HAP-1 (cell line): ENCODE measurements around the gene ANKS3.
A peak's percentile ranks its signal among the peaks of the same experiment; 100 is the strongest.
"Not testable (repeated sequence)": the region's sequence is repeated elsewhere in the genome, so short reads cannot be mapped to it uniquely, and the experiment has no call there.

Experiments used
- DNase-seq, 2 experiments: peaks; one replicate each; pipeline ENCODE4 v3.0.0-alpha.2; 2016 to 2020; ENCODE audit warnings: low spot score in 2 of 2
- H3K27me3 ChIP-seq: fragments of 250-450 bp; sonication (Bioruptor Pico); 2 replicates; pipeline ENCODE4 v1.5.1; 2020; ENCODE audit warnings: low read depth, mild to moderate bottlenecking, moderate library complexity
- H3K36me3 ChIP-seq: fragments of 250-450 bp; sonication (Bioruptor Pico); replicated peaks from 2 replicates; pipeline ENCODE4 v1.5.1; 2020; ENCODE audit warnings: mild to moderate bottlenecking
- H3K4me1 ChIP-seq: fragments of 250-450 bp; sonication (Bioruptor Pico); 2 replicates; pipeline ENCODE4 v1.5.1; 2020; ENCODE audit warnings: mild to moderate bottlenecking
- H3K4me3 ChIP-seq: fragments of 250-450 bp; sonication (Bioruptor Pico); 2 replicates; pipeline ENCODE4 v1.5.1; 2020; ENCODE audit warnings: mild to moderate bottlenecking, moderate library complexity
- H3K9me3 ChIP-seq: fragments of 250-450 bp; sonication (Bioruptor Pico); 2 replicates; pipeline ENCODE4 v1.5.1; 2020; ENCODE audit warnings: mild to moderate bottlenecking, moderate library complexity
- in situ Hi-C: fragments of 300-500 bp; cut with MboI; formaldehyde crosslinking; loops from 3 replicates; pipeline ENCODE4 v1.14.3; 2020; ENCODE audit warnings: low sequenced_read_pairs, inconsistent platforms, mixed read lengths

The ANKS3 gene

GRCh38 chr16:4660454-4661007, 73.5 kb downstream of the ANKS3 start:
- Histone ChIP-seq H3K9me3 (no peaks in the 10 kb centered on the region), H3K27me3 (no peaks in the 10 kb centered on the region), H3K36me3 (peaks cover 14% of the 10 kb centered on the region), H3K4me3 (no peak overlapping the region), H3K4me1 (no peaks in the 10 kb centered on the region)
- no peak for DNase-seq
- in situ Hi-C loops: no loop called here

- Histone ChIP-seq H3K27me3 (no peaks in the 10 kb centered on the region), H3K36me3 (peaks cover 17% of the 10 kb centered on the region), H3K4me1 (no peaks in the 10 kb centered on the region), H3K4me3 (no peak overlapping the region), H3K9me3 (no peaks in the 10 kb centered on the region)
- DNase-seq: no peak
- in situ Hi-C loops: no loop called here
Observed at GRCh38 chr16:4659363-4660353, 74.4 kb downstream of the ANKS3 start.

- H3K9me3 ChIP-seq: no peaks in the 10 kb centered on the region
- peaks cover 31% of the 10 kb centered on the region for H3K36me3 ChIP-seq
- H3K4me3 ChIP-seq: no peak overlapping the region
- no peaks in the 10 kb centered on the region for H3K27me3 ChIP-seq
- DNase-seq: no peak
- no peaks in the 10 kb centered on the region for H3K4me1 ChIP-seq
- in situ Hi-C loops: no loop called here
Observed at GRCh38 chr16:4656695-4657686, 77.1 kb downstream of the ANKS3 start.

- H3K4me3 ChIP-seq: no peak overlapping the region
- no peaks in the 10 kb centered on the region for H3K27me3 ChIP-seq
- no peaks in the 10 kb centered on the region for H3K9me3 ChIP-seq
- DNase-seq: no peak
- H3K4me1 ChIP-seq: no peaks in the 10 kb centered on the region
- in situ Hi-C loops: no loop called here
- H3K36me3 ChIP-seq: peaks cover 38% of the 10 kb centered on the region
Observed at GRCh38 chr16:4656221-4656620, 77.8 kb downstream of the ANKS3 start.

- H3K4me1 ChIP-seq: no peaks in the 10 kb centered on the region
- no peak overlapping the region for H3K4me3 ChIP-seq
- no peaks in the 10 kb centered on the region for H3K27me3 ChIP-seq
- peaks cover 40% of the 10 kb centered on the region for H3K36me3 ChIP-seq
- no peak for DNase-seq
- in situ Hi-C loops: no loop called here
- H3K9me3 ChIP-seq: no peaks in the 10 kb centered on the region
Observed at GRCh38 chr16:4655801-4656200, 78.3 kb downstream of the ANKS3 start.

- in situ Hi-C loops: no loop called here
- Histone ChIP-seq H3K4me1 (no peaks in the 10 kb centered on the region), H3K36me3 (peaks cover 46% of the 10 kb centered on the region), H3K9me3 (no peaks in the 10 kb centered on the region), H3K4me3 (no peak overlapping the region), H3K27me3 (no peaks in the 10 kb centered on the region)
- no peak for DNase-seq
Observed at GRCh38 chr16:4654964-4655590, 79.0 kb downstream of the ANKS3 start.

- DNase-seq: no peak
- H3K9me3 ChIP-seq: no peaks in the 10 kb centered on the region
- no peaks in the 10 kb centered on the region for H3K27me3 ChIP-seq
- in situ Hi-C loops: no loop called here
- no peak overlapping the region for H3K4me3 ChIP-seq
- H3K36me3 ChIP-seq: peaks cover 46% of the 10 kb centered on the region
- no peaks in the 10 kb centered on the region for H3K4me1 ChIP-seq
Observed at GRCh38 chr16:4654011-4654963, 79.8 kb downstream of the ANKS3 start.

GRCh38 chr16:4652561-4652960, 81.5 kb downstream of the ANKS3 start:
- H3K9me3 ChIP-seq: no peaks in the 10 kb centered on the region
- no peak for DNase-seq
- H3K36me3 ChIP-seq: peaks cover 42% of the 10 kb centered on the region
- H3K27me3 ChIP-seq: no peaks in the 10 kb centered on the region
- no peaks in the 10 kb centered on the region for H3K4me1 ChIP-seq
- in situ Hi-C loops: no loop called here
- H3K4me3 ChIP-seq: no peak overlapping the region

- DNase-seq: no peak
- no peaks in the 10 kb centered on the region for H3K4me1 ChIP-seq
- H3K36me3 ChIP-seq: peaks cover 36% of the 10 kb centered on the region
- H3K27me3 ChIP-seq: no peaks in the 10 kb centered on the region
- H3K4me3 ChIP-seq: no peak overlapping the region
- H3K9me3 ChIP-seq: no peaks in the 10 kb centered on the region
- in situ Hi-C loops: no loop called here
Observed at GRCh38 chr16:4651827-4652226, 82.2 kb downstream of the ANKS3 start.

GRCh38 chr16:4650443-4651074, 83.5 kb downstream of the ANKS3 start:
- H3K4me1 ChIP-seq, H3K4me3 ChIP-seq, H3K27me3 ChIP-seq, in situ Hi-C loops, H3K9me3 ChIP-seq: not testable (repeated sequence)
- peak; percentile 29 to 87 for DNase-seq
- H3K36me3 ChIP-seq: peaks cover 33% of the 10 kb centered on the region

GRCh38 chr16:4649744-4650442, 84.2 kb downstream of the ANKS3 start:
- no peak for DNase-seq
- no peaks in the 10 kb centered on the region for H3K9me3 ChIP-seq
- no peak overlapping the region for H3K4me3 ChIP-seq
- peaks cover 31% of the 10 kb centered on the region for H3K36me3 ChIP-seq
- no peaks in the 10 kb centered on the region for H3K4me1 ChIP-seq
- no peaks in the 10 kb centered on the region for H3K27me3 ChIP-seq
- in situ Hi-C loops: no loop called here

- no peaks in the 10 kb centered on the region for H3K27me3 ChIP-seq
- H3K4me1 ChIP-seq: no peaks in the 10 kb centered on the region
- peaks cover 25% of the 10 kb centered on the region for H3K36me3 ChIP-seq
- H3K4me3 ChIP-seq: no peak overlapping the region
- no peak for DNase-seq
- in situ Hi-C loops: no loop called here
- no peaks in the 10 kb centered on the region for H3K9me3 ChIP-seq
Observed at GRCh38 chr16:4648917-4649316, 85.2 kb downstream of the ANKS3 start.
